ENCODE data around the gene ERP27.

The ERP27 gene

DNA sequence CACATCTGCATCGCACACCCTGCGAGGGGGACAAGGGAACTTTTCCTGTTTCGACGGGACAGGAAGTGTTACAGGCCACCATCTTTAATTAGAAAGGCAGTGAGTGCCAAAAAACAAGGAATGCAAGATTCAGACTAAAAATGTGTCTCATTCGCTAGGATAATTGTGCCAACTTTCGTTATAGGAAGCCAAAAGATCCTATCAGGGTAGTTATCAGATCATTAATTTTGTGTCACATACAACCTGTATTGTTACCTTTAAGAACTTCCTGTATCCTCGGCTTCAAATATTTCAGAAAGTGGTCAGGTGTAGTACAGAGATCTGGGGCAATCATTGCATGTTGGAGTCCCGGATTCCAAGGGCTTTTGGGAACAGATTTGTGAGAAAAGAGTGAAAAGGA, 33.5 kb downstream of the ERP27 start:
- no peak for DNase-seq (ENCODE audit: low read depth, low spot score)

DNA sequence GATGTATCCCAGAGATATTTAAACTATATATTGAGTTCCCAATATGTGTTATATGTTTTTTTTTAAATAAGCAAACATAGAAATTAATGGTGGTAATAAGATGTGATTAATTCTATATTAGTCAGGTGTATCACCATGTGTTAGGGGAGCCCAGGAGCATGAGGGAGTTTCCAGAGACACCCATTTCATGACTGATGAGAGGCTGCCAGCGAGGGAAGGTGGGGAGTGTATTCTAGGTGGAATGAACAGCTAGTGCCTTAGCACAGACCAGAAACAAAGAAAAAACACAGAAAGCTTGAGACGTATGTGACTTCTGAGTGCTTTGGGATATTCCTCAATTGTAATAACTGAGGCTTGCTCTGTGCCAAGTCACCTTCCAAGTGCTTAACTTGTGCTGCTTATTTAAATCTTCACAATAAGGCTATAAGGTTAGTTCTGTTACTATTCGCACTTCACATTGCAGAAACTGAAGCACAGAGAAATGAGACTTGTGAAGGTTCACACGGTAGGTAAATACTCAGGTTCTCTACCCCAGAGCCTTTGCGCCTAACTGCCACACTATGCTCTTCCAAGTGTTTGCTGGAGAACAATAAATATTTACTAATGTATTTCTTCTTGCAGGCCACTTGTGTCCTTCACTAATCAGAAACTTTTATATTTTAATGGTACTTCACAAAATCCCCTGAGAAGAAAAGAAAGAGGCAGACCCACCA, 34.8 kb downstream of the ERP27 start:
- no peak for DNase-seq (ENCODE audit: low read depth, low spot score)

DNA sequence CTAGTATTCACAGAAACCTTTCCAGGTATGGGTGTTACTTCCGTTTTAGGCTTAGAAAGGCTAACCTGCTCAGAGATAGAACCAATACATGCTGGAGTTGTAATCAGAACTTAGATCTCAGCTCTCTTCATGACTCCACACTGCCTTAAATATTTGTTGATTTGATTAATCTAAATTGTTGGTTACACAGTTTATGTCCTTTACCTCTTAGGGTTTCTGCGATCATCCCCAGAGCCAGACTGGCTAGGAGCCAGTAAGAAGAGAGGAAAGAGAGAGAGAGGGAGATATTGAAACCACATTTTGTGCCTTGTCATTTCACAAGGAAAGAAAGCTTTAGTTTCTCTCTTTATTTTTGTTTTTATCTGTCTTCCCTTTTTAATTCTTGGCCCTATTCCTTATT, 35.9 kb downstream of the ERP27 start:
- no peak for DNase-seq (ENCODE audit: low read depth, low spot score)

DNA sequence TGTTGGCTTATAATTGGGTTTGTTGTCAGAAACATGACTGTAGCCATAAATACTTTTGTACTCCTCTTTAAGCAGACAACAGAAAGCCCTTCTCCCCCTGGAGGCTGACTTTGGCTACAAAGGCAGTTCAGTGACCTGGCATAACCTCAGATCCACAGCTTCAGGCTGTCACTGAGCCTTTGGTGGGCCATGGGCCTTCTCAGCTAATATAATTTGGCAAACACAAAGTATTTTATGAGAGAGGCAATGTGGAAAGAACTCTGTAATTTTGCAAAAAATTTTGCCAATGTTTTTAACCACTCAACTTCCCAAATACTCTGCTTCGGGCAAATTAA, 37.1 kb downstream of the ERP27 start:
- DNase-seq (ENCODE audit: low read depth, low spot score) = no peak

DNA sequence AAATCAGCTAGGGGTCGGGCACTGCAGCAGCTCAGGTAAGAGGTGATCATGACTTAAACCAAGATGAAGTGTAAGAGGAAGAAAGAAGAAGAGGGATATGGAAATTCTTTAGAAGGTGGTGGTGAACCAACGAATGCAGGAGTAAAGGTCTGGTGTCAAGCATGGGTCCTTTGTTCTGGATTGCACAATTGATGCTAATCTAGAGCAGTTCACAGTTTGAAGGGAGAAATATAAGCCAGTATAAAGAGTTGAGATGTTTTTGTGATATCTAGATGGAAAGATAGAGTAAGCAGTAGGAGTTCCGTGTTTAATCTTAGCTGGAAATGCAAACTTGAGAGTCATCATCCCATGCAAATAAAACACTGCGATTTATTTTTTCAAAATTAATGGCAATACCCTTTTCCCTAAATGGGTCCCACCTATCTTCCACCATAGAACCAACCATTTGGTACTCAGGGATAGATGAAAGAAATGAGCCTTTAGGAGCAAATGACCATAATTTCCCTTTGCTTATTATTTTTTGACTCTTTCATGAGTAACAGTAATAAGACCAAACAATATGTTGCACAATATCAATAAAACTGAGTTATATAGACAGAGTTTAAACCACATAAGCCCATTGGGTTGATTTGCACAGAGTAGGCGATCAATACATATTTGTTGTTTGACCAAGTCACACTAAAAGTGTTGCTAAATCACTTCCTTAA, 37.7 kb downstream of the ERP27 start:
- no peak for DNase-seq (ENCODE audit: low read depth, low spot score)

DNA sequence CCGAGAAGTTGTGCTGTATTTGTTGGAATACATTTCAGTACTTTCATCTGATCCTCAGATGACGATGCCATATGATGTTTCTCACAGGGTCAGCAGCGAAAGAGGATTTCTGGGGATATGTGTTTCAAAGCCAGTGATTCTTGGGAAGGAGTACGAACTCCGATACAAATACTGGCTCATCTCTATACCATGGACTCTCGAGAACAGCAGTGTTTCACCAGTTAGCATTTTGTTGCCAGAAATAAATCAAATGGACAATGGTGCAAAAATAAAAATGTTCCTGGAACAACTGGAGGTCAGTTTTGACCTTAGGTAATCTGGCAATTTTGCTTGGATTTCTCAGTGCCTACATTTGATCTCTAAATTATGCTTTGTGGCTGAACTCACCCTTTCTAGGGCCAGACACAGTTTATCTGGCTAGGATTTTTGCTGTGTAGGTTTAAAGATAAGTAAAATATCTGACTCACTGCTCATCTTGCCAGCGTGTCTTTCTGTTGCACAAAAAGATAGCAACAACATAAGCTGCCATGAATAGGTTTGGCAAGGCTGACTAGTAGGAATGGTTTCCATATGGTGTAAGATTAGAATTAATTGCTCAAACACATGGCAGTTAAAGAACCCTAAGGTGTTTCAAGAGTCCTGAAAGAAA, 41.7 kb downstream of the ERP27 start:
- DNase-seq (ENCODE audit: low read depth, low spot score) = peak; percentile 40

DNA sequence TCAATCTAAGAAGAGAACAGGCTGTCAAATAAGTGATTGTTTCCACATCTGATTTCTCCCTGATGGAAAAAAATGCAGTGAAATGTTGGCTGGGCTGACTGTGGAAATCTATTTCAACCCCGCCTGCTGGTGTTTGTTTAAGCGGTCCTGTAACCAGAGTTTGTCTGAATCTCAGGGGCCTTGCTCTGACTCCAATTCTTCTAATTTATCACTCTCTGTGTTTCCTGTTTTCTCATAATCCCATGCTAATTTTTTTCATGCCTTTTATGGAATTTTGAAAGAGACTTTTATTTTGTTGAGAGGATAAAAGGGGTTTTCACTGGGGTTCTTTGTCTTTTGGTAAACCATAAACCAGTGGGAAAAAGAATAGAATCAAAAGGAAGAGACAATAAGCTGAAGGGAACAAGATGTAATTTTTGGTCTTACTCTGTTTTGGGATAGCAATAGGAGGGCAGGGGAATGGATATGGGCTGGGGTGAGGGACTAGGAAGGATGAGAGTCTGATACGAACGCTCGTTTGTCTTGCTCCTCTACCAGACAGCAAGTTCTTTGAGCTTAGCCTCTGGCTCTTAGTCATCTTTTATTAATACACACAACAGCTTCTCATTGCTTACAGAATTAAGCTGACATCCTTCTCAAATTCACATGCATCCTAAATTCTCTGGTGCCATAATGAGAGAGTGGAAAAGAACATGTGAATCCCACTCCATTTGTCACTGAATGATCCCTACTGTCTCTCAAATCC, 44.7 kb downstream of the ERP27 start:
- no peak for DNase-seq (ENCODE audit: low read depth, low spot score)

DNA sequence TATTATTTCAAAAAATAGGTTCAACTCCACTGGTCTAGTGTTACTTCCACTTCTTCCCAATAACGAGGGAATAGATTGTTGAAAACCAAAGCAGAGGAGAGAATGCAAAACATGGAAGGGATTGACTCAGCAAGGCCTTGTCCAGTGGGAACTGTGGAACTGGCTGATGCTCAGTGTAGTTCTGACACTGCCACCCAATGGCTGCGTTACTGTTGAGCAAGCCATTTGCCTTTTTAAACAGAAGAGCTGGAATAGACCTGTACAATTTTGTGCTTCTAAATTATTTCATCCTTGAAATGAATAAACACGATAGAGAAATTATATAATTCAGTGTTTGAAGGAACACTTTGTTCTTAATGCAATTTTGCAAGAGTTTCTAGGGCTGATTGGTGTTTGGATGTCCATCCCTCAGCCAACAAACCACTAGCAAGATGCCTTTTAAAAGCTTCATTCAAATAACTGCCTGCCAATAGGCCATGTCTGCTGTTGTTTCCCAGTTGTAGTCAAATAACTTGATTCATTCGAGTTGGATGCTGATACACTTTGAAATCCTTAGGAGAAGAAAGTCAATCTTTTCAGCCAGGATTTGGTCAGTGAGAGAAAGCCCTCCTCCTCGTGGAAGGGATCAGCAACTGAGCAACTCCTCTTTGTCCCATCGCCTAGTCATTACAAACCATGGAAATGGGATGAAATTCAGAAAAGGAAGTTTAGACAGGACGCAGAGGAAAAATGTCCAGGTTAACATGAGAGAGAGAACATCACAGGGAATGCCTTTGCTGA, 45.4 kb downstream of the ERP27 start:
- no peak for DNase-seq (ENCODE audit: low read depth, low spot score)

DNA sequence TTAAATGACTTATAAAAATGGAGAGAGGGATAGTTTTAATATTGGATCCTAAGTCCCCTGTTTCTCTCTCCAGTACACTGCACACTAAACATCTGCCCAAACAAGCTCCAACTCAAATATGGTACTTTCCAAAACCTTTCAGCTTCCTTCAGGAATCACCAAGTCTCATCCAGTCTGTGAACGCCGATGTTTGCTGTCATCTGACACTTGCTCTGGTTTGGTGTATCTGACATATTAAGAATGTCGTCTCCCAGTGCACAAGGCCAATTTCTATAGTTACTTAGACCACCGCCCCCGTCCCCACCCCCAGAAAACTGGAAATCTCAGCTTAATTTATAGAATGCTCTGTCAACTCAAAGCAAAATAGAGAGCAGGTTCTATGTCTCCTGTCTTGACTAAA, 47.6 kb downstream of the ERP27 start:
- DNase-seq (ENCODE audit: low read depth, low spot score) = no peak

DNA sequence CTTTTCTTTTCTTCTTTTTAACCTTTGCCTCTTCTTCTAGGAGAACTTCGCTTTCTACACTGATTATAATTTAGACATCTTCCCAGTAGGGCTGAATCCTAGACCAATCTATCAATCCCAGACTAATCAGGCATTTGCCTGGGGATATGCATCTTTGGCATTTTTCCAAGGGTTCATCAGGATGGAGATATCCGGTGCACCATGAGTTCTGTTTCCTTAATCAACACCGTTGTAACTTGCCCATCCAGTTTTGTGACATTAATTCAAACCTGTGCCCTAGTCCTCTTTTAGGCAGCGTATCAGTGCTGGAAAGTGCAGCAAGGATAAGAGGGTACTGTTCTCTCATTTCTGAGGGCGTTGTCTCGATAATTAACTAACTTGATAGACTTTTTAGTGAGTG, 52.1 kb downstream of the ERP27 start:
- no peak for DNase-seq (ENCODE audit: low read depth, low spot score)

DNA sequence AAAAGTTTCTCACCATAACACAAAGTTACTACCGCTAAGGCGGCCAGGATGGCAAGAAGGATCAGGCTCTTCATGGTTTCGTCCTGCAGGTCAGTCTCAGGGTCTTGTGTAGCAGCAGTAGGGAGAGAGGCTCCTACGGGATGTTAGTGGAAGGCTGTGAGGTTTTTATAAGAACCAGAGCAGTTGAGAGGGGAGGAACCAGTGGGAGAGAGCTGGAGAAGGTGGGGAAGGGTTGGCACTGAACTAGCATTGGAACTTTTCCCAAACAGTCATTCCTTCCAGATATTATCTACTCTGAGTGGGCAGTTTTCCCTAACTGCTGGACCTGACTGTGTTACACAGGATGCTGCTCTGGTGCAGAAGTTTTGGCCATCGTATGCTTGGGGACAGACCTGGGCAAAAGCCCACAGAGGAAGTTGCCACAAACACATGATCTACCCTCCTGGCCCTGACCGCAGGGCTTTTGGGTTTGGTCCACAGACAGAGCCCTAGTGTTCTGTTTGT, 52.6 kb downstream of the ERP27 start, which contains the start of gene MGP:
TSS of gene MGP (minus strand) at position 137 of the 504 bp plus-strand sequence. CDS start at position 74, 63 bp downstream.
- DNase-seq (ENCODE audit: low read depth, low spot score) = peak; percentile 79

DNA sequence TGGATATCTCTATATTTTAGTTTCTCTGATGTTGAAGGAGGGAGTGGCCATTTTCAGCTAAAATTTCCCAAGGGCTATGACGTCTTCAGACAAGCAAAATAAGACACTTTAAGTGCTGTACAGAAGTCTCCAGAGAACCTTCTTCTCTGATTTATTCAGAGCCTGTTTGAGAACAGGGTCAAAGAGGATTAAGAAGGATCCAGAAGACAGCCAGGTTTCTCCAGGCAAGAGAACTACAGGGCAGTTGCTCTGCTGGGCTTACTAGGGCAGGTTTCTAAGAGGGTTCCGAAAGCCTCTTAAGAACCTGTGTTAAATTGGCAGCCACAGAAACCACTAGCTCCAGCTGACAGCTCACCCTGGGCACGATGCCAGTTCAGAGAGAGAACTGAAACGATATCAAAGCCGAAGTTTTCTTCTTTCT, 53.9 kb downstream of the ERP27 start:
- peak; percentile 91 for DNase-seq (ENCODE audit: low read depth, low spot score)

DNA sequence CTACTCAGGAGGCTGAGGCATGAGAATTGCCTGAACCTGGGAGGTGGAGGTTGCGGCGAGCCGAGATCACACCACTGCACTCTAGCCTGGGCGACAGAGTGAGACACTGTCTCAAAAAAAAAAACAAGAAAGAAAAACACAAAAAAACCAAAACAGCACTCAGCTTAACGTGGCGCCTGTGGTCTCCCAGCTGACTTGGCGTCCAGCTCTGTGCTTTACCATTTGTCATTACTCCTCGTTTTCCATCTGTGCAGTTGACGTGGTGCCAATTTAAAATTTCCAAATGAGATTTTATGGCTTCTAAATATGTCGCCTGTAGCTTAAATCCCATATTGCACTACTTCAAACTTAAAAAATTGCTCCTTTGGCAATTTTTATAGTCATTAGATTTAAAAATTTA, 54.7 kb downstream of the ERP27 start:
- DNase-seq (ENCODE audit: low read depth, low spot score) = no peak

DNA sequence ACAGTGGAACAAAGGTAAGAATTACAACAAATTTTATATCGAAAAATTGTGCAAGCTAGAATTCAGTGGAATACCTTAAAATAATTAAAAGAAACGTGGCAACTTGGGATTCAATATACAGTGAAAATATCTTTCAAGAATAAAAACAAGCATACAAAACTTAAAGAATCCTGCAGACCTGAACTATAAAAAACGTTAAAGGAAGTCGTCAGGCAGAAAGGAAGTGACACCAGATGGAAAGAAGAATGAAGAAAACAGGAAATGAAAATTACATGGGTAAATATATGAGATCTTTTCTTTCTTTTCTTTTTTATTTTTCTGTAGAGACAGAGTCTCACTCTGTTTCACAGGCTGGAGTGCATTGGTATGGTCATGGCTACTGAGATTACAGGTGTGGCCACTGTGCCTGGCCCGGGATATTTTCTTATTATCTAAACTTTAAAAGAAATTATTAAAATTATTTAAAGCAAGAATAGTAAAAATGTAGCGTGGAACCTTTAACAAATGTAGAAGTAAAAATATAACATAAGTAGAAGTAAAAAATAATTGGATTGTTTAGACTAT, 57.4 kb downstream of the ERP27 start:
- DNase-seq (ENCODE audit: low read depth, low spot score) = no peak

DNA sequence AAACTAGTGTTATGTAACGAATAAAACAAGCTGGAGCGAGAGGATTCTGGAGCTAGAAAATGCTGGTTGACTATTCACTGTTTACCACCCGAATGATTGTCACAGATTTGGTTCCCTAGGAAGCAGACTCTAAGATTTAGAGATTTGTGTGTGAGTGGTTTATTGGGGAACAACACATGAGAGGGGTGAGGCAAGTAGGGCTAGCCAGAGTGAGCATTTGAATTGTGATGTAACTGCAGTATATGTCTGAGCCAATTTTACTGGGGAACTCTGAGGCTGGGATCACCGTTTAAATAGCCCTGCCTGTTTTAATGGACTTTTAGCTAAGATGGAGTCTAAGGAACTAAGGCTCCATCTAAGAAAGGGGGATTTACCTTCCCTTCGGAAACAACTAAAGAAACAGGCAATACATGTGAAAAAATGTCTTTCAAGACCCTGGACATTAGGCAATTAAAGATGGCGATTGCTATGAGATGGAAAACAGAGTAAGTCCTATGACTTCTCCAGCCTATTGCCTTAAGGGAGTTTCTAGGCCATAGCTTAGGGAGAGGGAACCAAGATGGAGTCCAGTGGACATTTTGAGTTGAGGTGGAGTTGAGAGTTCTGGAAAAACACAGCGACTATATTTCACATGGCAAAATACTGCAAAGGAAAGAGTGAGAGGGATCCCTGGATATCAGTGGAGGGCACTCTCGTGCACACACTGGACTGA, 59.0 kb downstream of the ERP27 start:
- DNase-seq (ENCODE audit: low read depth, low spot score) = no peak

DNA sequence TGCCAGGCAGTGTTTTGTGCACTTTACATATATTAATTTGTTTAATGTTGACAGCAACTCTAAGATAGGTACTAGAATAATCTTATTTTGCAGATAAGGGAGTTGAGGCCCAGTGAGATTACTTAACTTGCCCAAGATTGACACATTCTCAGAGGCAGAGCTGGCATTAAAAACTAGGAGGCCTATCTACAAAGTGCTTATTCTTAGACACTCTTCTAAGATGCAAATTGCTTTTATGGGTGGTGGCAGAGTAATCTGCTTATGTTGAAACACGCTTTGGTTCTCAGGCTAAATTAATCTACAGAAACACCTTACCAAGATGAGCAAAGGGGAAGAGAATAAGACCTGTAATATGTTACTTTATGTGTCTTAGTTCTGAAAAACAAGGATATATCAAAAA, 59.8 kb downstream of the ERP27 start:
- DNase-seq (ENCODE audit: low read depth, low spot score) = no peak

DNA sequence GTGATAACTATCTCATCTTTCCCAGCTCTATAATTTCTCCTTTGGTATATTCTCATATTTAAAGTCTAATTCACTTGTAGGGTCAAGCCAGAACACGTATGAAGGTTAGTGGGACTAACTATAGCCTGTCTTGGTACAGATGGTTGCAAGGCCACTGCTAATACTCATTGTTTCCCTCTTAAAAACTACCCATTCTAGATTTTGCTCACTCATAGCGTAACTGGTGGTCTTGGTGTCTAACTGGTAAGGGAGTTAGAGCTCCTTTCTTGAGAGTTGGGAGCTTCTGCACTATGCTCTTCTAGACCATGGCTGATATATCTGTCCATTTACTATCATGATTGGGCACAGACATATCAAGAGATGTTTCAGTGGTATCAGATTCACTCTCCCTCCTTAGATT, 61.5 kb downstream of the ERP27 start:
- DNase-seq (ENCODE audit: low read depth, low spot score) = no peak

DNA sequence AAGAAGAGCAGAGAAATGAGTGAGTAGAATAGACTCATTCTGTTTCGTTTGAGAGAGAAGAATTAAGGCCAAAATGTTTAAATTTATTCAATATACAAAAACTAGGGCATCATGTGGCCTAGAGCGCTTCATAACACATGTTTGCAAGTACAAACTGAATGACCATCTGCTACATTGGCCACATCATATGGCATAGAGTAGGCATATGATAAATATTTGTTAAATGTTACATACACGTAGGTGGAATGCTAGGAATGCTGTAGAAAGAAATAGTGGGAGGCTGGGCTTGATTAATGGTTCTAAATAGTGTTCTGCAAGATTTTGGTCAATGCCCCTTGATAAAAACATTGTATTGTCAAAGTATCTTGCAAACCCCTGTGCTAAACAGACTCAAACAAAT, 63.5 kb downstream of the ERP27 start:
- DNase-seq (ENCODE audit: low read depth, low spot score) = no peak

DNA sequence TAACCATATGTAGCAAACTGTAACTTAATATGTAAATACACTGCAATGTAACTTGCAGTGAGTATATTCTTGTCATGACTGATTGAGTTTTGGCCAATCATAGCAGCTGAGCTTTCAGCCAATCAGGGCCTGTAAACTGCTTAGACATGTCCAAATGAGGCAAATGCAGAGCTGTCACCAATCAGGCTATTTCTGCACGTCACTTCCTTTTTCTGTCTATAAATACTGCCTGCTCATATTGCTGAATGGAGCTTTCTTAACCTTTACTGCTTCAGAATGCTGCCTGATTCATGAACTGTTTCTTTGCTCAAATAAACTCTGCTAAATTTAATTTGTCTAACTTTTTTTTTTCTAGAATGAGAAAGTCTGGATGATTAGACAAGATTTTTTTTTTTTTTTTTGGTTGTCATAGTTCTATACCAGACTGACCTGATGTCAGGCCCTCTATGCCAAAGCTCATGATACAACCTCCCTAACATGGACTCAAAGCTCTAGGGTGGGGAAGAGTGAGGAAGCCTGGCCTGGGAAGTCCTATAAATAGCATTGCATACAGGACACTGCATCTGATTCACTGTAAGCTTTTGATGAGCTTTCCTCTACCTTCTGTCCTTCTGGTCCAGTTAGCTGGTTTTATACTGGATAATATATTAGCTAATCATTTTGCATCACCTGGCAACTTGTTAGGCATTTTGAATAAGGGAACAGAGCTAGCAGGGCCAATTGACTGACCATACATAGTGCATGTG, 64.7 kb downstream of the ERP27 start:
- DNase-seq (ENCODE audit: low read depth, low spot score) = no peak

DNA sequence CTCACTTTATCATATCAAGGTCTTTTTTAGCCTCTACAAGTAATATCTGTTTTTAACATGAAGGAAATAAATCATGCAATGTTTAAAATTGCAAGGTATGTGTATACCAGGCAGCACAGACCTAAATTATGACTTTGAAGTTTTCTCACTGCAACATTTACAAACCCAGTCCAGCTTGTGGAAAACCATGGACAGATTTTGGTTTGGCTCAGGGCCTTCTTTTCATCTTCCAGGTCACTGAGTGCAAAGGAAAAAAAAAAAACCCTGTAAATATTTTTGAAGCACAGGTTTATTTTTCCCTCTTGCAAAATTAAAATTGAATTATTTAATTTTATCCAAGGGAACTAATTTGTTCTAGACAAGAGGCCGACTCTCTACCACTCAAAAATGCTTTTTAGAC, 66.5 kb downstream of the ERP27 start:
- no peak for DNase-seq (ENCODE audit: low read depth, low spot score)

All from astrocyte of the hippocampus (primary cell).